ENCODE data around the gene ABCG2. TPM values are rescaled to one million over a fixed set of nuclear protein-coding genes. Genes with fewer than 3 reads are reported as not detected.

Gene ABCG2
- total and polyA plus RNA-seq, 2 of the 8 experiments (the other 6 are each of a cell fraction or from before 2014, with no cell fraction given): 2.4 to 4.6 TPM

GRCh38 chr4:88064410-88064809, 94.0 kb downstream of the ABCG2 start:
- H3K79me2 ChIP-seq (ENCODE audit: control insufficient read depth in 1 of 2, insufficient read depth in 2 of 2, low read length in 2 of 2): no peaks in the 10 kb centered on the region
- H2BK12ac ChIP-seq (ENCODE audit: low read depth, low read length): no peak overlapping the region
- peaks cover 15 to 80% (median 39%) of the 10 kb centered on the region in 4 experiments for H3K36me3 ChIP-seq (ENCODE audit: control insufficient read depth in 2 of 4, insufficient read depth in 4 of 4, low read length in 3 of 4)
- H3K56ac ChIP-seq (replicated peaks; ENCODE audit: insufficient read length, low read depth, low read length): no peak overlapping the region
- no peak overlapping the region for H2BK5ac ChIP-seq (ENCODE audit: low read depth, low read length)
- CTCF ChIA-PET (ENCODE audit: partially characterized antibody): interaction anchor here (0.6 to 2.6 kb wide), 6 partner anchors 9 to 451 kb away, joined by 3 to 25 read pairs (median 4); no protein-coding TSS in a partner anchor
- no peak overlapping the region for H2BK20ac ChIP-seq (ENCODE audit: low read length)
- no peak overlapping the region for H4K5ac ChIP-seq (ENCODE audit: insufficient read length, low read depth, low read length)
- no peak overlapping the region for H4K8ac ChIP-seq (ENCODE audit: extremely low read depth, insufficient read depth, low read length)
- no peak overlapping the region for H3K4me3 ChIP-seq (ENCODE audit: extremely low read depth in 1 of 4, insufficient read depth in 2 of 4, low read depth in 3 of 4, low read length in 4 of 4)
- no peak overlapping the region for H3K18ac ChIP-seq (ENCODE audit: extremely low read depth, low read length)
- no peak overlapping the region for H3K4ac ChIP-seq (replicated peaks; ENCODE audit: insufficient read length, low read depth, low read length)
- 92% methylated on average over 6 of the region's 6 CpGs; no CpG with 5 or more reads in 1 of the 2 experiments for WGBS, 2 experiments (ENCODE audit: extremely low coverage in 1 of 2, insufficient coverage in 1 of 2, insufficient read length in 1 of 2, insufficient replicate concordance in 2 of 2, low coverage in 1 of 2, low lambda C conversion rate in 2 of 2, missing lambda C conversion rate in 1 of 2)
- H3K9ac ChIP-seq (replicated peaks in 1 of 4; ENCODE audit: extremely low read depth in 1 of 4, low read depth in 3 of 4, low read length in 3 of 4): no peak overlapping the region
- no peaks in the 10 kb centered on the region for H3K4me1 ChIP-seq (replicated peaks in 1 of 4; ENCODE audit: control insufficient read depth in 3 of 4, insufficient read depth in 4 of 4, low read length in 3 of 4)
- H3K79me1 ChIP-seq (ENCODE audit: low read depth, low read length): no peaks in the 10 kb centered on the region
- POLR2A ChIA-PET (ENCODE audit: partially characterized antibody): no interaction called here
- H3K27me3 ChIP-seq (replicated peaks in 1 of 4; ENCODE audit: control insufficient read depth in 3 of 4, extremely low read depth in 1 of 4, insufficient read depth in 3 of 4, low read length in 3 of 4): no peaks in the 10 kb centered on the region
- H2AK5ac ChIP-seq (ENCODE audit: low read depth, low read length): no peak overlapping the region
- H2AFZ ChIP-seq (ENCODE audit: low read length): no peak overlapping the region
- no peak overlapping the region for H4K91ac ChIP-seq (replicated peaks; ENCODE audit: insufficient read length, low read length)
- H3K23ac ChIP-seq (ENCODE audit: insufficient read length): no peak overlapping the region
- DNase-seq (ENCODE audit: low read depth in 1 of 2, low spot score in 2 of 2) (no peak), FAIRE-seq (no peak)
- no peak overlapping the region for H3K14ac ChIP-seq (ENCODE audit: insufficient read length)
- no peak overlapping the region for H3K4me2 ChIP-seq (ENCODE audit: insufficient read depth in 1 of 2, low read depth in 2 of 2, low read length in 2 of 2)
- H3K27ac ChIP-seq (ENCODE audit: low read depth, low read length): no peak overlapping the region
- no peak overlapping the region for H2BK120ac ChIP-seq (replicated peaks; ENCODE audit: low read depth, low read length)
- no peaks in the 10 kb centered on the region for H4K20me1 ChIP-seq (replicated peaks in 1 of 2; ENCODE audit: control insufficient read depth in 1 of 2, insufficient read depth in 2 of 2, low read length in 2 of 2)
- no peaks in the 10 kb centered on the region for H3K23me2 ChIP-seq (ENCODE audit: low read depth, low read length)
- H2BK15ac ChIP-seq (ENCODE audit: low read length): no peak overlapping the region
- no peaks in the 10 kb centered on the region for H3K9me3 ChIP-seq (ENCODE audit: insufficient read depth in 2 of 2, low read depth in 1 of 2, low read length in 1 of 2)
- no peak for TF ChIP-seq SP4 (IDR thresholded peaks at IDR 0.05; ENCODE audit: low read length)
- no peak for TF ChIP-seq ASH2L (IDR thresholded peaks at IDR 0.05; ENCODE audit: low read length)
- no peak for TF ChIP-seq KDM4A (IDR thresholded peaks at IDR 0.05; ENCODE audit: low read depth, low read length, severe bottlenecking)
- TF ChIP-seq MAFK (IDR thresholded peaks at IDR 0.05; ENCODE audit: low read depth, low read length): no peak
- no peak for TF ChIP-seq TAF1 (IDR thresholded peaks at IDR 0.05; ENCODE audit: low read depth, low read length)
- no peak for TF ChIP-seq CHD1 (IDR thresholded peaks at IDR 0.05; ENCODE audit: low read depth, low read length)
- no peak for TF ChIP-seq PHF8 (conservative IDR thresholded peaks at IDR 0.05; ENCODE audit: low read depth, low read length)
- TF ChIP-seq NANOG (IDR thresholded peaks at IDR 0.05; ENCODE audit: insufficient read depth, low read depth, low read length, poor library complexity, severe bottlenecking): no peak
- no peak for TF ChIP-seq YY1 (IDR thresholded peaks at IDR 0.05; ENCODE audit: low read depth, low read length)
- no peak for TF ChIP-seq FOSL1 (IDR thresholded peaks at IDR 0.05; ENCODE audit: insufficient read depth, low read depth, low read length)
- TF ChIP-seq, protein P1, sequence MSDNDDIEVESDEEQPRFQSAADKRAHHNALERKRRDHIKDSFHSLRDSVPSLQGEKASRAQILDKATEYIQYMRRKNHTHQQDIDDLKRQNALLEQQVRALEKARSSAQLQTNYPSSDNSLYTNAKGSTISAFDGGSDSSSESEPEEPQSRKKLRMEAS (IDR thresholded peaks at IDR 0.05): no peak
- TF ChIP-seq, protein P2, sequence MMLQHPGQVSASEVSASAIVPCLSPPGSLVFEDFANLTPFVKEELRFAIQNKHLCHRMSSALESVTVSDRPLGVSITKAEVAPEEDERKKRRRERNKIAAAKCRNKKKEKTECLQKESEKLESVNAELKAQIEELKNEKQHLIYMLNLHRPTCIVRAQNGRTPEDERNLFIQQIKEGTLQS (IDR thresholded peaks at IDR 0.05; ENCODE audit: insufficient read depth, low read depth, low read length): no peak
- no peak for TF ChIP-seq GABPA (IDR thresholded peaks at IDR 0.05; ENCODE audit: borderline replicate concordance, insufficient read depth, low read length)
- no peak for TF ChIP-seq SUZ12 (IDR thresholded peaks at IDR 0.05; ENCODE audit: low read length)
